ENCODE data around the gene SEC61A2.
"Not testable (repeated sequence)": the region's sequence is repeated elsewhere in the genome, so short reads cannot be mapped to it uniquely, and the experiment has no call there.

The SEC61A2 gene

DNA sequence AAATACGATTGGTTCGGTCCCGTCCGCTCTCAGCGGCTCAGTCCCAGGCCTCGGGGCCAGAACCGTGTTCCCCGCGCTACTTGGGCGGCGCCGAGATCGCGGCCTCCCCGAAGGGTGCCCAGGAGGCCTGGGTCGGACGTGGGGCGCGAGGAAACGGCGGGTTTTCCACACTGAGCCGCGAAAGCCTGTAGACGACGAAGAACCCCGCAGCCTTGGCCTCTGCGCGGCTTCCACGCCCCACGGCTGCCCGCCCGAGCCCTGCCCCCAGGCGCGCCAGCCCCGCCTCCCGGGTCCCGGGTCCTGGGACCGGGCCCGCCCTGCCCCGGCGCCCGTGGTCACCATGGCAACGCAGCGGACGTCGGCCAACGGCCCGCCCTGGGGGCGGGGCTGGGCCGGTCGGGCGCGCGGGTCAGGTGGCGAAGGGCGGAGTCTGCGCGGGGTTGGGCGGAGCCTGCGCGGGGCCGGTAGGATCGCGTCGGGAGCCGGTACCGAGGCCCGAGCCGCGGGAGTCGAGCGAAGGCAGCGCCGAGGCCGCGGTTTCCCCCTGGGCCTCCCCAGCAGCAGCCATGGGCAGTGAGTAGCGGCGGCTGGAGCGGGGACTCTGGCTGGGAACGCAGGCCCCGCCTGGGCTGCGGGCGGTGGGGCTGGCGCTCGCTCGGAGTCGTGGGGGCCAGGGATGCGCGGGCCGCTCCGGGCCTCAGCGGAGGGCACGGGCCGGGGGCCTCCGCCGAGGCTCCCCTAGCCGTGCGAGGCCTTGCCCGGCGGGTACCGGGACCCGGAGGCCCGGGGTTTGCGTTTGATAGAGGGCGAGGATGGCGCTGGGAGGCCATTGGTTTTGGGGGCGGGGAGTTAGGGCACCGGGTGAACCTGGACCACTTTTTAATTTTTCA is at the start of gene SEC61A2:
Gene SEC61A2 (plus strand): TSS at position 456 of the 890 bp plus-strand sequence. CDS start 111 bp downstream, at position 567.
- DNase-seq (ENCODE audit: low read depth in 2 of 2, low spot score in 1 of 2) = peak; percentile 94 to 98

DNA sequence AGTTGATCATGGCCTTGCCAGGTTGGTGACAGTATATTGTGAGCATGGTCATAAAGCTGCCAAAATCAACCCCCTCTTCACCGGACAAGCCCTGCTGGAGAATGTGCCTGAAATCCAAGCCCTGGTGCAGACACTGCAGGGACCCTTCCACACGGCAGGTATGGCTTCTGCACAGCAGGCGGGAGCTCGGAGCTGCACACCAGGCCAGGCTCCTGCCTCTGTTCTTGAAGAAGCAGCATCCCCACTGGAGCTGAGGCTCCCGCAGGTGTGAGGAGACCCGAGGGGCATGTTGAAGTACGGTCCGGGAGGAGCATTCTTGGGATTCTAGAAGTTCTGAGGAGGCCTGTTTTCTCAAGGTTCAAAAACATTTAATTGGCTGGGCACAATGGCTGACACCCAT is 48.0 kb upstream of the SEC61A2 start:
- no peak for DNase-seq (ENCODE audit: low read depth in 2 of 2, low spot score in 1 of 2)

DNA sequence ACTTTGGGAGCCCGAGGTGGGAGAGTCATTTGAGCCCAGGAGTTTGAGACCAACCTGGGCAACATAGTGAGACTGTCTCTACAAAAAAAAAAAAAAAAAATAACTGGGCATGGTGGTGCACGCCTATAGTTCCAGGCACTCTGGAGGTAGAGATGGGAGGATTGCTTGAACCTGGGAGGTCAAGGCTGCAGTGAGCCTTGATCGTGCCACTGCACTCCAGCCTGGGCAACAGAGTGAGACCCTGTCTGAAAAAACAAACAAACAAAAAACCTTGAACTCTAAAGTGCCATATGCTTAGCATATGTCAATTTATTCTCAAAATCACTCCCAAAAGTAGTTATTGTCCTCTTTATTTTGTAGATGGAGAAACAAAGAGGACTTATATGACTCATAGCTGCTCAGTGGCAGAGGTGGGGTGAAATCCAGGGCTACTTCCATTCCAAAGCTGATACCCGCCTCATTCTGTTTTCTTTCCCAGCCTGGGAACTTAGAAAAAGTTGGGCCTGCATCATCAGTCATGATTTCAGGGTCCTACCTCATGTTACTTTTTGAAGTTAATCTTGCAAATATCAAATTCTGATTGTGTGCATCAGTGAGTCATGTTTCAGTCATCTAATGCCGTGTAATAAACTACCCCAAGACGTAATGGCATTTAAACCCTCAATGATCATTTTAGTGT is 47.5 kb upstream of the SEC61A2 start:
- no peak for DNase-seq (ENCODE audit: low read depth in 2 of 2, low spot score in 1 of 2)

DNA sequence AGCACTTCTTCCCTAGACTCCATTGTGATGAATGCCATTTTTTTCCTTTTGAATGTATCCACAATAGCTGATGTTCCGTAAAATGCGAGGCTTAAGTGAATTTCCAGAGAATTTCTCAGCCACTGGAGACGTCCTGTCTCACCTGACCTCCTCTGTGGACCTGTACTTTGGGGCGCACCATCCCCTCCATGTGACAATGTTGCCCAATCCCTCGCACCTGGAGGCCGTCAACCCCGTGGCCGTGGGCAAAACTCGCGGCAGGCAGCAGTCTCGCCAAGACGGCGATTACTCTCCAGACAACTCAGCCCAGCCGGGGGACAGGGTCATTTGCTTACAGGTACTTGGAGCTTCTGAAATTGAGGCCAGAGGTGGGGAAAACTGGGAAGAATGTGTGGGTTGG is 40.6 kb upstream of the SEC61A2 start:
- no peak for DNase-seq (ENCODE audit: low read depth in 2 of 2, low spot score in 1 of 2)

DNA sequence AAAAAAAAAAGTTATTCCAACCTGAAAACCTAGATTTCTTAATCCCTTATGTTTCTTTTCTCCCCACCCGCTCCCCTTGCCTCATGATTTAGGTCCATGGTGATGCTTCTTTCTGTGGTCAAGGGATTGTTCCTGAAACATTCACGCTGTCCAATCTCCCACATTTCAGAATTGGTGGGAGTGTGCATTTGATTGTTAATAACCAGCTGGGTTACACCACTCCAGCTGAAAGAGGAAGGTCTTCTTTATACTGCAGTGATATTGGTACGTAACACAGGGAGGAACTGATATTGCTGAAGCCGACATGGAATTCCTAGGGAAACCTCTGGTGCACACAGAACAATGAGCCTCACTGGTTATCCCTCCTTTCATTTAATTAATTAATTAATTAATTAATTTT is 38.1 kb upstream of the SEC61A2 start:
- no peak for DNase-seq (ENCODE audit: low read depth in 2 of 2, low spot score in 1 of 2)

DNA sequence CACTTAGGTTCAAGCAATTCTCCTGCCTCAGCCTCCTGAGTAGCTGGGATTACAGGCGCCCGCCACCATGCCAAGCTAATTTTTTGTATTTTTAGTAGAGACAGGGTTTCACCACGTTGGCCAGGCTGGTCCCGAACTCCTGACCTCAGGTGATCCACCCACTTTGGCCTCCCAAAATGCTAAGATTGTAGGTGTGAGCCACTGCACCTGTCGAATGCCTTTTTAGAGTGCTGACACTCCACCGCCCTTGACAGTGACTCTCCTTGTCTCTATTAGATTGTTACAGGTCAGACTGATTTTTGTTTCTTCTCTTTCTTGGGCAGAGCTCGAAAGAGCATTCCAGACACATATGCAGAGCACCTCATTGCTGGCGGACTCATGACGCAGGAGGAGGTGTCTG is 32.1 kb upstream of the SEC61A2 start:
- DNase-seq (ENCODE audit: low read depth in 2 of 2, low spot score in 1 of 2) = not testable (repeated sequence)

DNA sequence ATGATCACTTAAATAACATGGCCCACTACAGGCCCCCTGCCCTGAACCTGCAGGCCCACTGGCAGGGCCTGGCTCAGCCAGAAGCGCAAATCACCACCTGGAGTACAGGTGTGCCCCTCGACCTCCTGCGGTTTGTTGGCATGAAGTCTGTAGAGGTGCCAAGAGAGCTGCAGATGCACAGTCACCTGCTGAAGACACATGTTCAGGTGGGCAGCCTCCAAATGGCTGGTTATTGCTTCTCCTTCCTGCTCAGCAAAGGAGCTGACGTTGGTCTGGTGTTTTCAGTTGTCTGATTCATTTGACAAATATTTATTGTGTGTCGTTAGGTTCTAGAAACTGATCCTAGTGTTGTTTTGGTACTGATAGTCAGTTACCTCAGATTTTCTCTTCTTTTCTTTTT is 31.7 kb upstream of the SEC61A2 start:
- no peak for DNase-seq (ENCODE audit: low read depth in 2 of 2, low spot score in 1 of 2)

DNA sequence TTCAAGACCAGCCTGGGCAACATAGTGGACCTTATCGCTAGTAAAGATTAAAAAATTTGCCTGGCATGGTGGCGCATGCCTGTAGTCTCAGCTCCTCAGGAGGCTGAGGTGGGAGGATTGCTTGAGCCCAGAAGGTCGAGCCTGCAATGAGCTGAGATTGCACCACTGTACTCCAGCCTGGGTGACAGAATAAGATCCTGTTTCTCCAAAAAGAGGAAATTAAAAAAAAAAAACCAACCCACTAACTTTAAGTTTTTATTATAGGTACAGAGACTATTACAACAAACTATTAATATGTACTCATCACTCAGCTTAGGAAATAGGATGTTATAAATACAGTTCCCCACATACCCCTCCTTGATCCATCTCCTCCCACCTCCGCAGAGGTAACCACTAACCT is 30.5 kb upstream of the SEC61A2 start:
- no peak for DNase-seq (ENCODE audit: low read depth in 2 of 2, low spot score in 1 of 2)

DNA sequence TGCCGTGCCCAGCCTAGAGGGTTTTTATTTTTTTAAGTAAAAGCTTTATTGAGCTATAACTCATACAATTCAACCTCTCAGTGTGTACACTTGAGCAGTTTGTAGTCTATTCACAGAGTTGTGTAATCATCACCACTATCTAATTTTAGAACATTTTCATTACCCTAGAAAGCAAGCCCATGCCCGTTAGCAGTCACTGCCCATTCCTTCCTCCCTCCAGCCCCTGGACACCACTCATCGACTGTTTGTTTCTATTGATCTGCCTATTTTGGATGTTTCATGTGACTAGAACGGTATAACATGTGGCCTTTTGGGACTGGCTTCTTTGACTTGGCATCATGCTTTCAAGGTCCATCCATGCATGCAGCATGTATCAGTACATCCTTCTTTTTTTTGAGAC is 25.7 kb upstream of the SEC61A2 start:
- no peak for DNase-seq (ENCODE audit: low read depth in 2 of 2, low spot score in 1 of 2)

DNA sequence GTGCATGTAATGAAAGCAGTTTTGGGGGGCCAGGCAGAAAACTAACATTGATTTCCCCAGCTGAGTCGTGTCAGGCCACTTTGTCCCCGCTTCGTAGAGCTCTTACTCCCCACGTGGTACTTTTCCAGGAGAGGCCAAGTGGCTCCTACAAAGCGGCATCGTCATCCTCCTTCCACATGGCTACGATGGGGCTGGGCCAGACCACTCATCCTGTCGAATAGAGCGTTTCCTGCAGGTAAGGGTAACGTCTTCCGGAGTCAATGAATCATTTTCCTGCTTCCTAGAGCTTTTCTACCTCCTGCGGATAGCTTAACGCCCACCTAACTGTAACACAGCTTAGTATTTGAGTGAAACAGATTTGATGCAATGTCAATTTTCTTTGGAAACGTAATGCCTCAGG is 21.7 kb upstream of the SEC61A2 start:
- no peak for DNase-seq (ENCODE audit: low read depth in 2 of 2, low spot score in 1 of 2)

DNA sequence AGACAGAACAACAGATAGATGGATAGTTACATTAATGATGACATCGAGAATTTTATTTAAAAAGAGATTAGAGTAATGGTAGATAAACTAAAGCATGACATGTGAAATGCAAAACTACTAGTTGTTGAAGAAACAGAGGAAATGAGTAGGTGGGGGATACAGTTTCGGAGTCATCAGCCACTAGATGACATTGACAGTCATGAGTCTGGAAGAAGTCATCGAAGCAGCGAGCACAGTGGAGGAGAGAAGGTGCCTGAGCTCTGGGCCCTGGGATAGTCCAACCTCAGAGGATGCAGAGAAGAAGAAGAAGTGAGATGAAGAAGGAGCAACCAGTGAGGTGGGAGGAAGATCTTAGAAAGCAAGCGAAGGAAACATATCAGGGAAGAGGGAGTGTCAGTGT is 20.2 kb upstream of the SEC61A2 start:
- no peak for DNase-seq (ENCODE audit: low read depth in 2 of 2, low spot score in 1 of 2)

DNA sequence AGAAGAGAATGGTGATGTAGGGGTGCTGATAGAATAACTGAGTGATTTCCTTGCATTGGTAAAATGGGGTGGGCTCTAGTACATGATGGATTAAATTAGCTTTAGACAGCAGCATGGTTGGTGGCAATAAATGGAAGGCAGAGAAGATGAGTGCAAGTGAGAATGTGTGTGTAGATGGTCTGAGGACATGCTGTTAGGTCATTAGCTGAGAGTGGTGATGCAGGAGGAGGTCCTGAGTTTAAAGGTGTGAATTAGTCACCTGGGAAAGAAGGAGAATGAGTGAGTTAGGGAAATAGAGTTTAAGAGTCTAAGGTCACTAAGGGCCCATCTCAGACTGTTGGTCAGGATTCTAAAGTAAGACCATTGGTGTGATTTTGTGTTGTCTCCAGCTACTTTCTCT is 17.9 kb upstream of the SEC61A2 start:
- no peak for DNase-seq (ENCODE audit: low read depth in 2 of 2, low spot score in 1 of 2)

DNA sequence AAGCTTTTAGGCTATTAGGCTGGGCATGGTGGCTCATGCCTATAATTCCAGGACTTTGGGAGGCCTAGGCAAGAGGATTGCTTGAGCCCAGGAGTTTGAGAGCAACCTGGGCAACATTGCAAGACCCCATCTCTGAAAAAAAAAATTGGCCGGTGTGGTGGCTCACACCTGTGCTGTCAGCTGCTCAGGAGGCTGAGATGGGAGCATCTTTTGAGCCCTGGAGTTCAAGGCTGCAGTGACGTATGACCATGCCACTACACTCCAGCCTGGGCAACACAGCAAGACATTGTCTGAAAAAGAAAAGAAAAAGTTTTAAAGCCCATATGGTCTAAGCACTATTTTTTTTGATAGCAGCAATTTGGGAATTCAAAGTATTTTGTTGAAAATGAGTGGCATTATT is 15.8 kb upstream of the SEC61A2 start:
- DNase-seq (ENCODE audit: low read depth in 2 of 2, low spot score in 1 of 2) = no peak

DNA sequence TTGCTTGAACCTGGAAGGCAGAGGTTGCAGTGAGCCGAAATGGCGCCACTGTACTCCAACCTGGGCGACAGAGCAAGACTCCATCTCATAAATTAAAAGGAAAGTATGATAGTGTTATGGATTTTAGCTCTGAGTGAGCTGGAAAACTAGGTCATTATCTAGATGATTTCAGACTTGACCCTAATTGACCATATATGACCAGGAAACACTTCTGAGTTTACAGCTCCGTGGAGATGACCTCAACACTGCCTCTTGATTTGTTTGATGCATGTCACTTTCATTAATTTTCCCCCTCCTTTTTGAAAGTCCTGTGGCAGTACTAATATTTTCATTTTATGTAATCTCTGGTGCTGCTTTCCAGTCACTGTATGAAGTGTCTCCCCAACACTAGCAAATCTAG is 7.8 kb upstream of the SEC61A2 start:
- no peak for DNase-seq (ENCODE audit: low read depth in 2 of 2, low spot score in 1 of 2)

DNA sequence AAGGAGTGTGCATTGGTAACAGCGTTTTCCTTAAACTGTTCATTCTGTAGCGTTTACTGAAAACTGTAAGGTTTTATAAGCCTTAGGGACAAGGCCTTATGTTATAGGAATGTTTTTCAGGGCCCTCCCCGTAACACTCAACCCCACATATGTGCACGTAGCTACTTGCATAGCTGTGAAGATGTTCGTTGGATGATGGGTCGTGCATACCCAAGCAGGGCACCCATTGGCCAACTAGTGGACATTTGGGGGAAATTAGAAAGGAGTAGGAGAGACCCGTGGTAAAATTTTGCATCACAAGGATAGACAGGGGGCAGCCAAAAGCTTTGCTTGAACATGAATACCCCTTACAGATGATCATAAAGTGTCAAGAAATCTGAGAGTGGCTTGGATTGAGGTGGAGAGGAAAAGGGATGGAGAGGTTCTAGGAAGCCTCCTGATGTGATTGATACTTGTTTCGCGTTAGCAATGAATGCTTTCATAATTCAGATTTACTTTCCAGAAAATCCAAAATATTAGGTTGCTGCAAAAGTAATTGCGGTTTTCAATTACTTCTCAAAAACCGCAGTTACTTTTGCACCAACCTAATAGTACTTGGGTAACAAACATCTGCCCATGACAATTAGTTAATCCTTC is 878 bp downstream of the SEC61A2 start:
- no peak for DNase-seq (ENCODE audit: low read depth in 2 of 2, low spot score in 1 of 2)

DNA sequence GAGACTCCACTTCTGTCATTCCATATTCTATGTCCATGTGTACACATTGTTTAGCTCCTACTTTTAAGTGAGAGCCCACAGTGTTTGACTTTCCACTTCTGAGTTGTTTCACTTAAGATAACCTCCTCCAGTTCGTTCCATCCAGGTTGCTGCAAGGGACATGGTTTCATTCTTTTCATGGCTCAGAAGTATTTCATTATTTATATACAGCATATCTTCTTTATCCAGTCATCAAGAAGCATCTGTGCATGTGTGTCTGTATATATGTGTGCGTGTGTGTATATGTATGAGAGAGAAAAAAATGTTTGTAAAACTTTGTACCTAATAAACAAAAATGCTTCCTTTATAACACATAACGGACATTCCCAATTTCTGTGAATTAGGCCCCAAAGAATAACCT is 6.2 kb downstream of the SEC61A2 start:
- no peak for DNase-seq (ENCODE audit: low read depth in 2 of 2, low spot score in 1 of 2)

DNA sequence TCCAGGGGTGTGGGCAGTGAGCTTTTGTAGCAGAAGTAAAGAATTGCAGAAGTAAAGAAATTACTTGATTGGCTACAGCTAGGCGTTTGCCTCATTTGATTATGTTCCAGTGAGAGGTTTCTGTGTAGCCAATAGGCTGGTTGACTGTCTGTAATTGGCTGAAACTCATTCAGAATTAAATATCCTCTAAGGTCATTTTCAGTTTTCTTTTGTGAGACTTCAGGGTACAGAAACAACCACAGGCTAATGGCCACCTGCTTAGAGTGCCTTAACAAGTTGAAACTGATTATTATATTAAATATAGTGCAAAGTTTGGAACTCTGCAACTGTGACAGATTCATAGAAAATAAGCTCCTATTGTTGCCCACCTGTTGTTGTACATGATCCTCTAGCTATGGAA is 10.6 kb downstream of the SEC61A2 start:
- DNase-seq (ENCODE audit: low read depth in 2 of 2, low spot score in 1 of 2) = no peak

DNA sequence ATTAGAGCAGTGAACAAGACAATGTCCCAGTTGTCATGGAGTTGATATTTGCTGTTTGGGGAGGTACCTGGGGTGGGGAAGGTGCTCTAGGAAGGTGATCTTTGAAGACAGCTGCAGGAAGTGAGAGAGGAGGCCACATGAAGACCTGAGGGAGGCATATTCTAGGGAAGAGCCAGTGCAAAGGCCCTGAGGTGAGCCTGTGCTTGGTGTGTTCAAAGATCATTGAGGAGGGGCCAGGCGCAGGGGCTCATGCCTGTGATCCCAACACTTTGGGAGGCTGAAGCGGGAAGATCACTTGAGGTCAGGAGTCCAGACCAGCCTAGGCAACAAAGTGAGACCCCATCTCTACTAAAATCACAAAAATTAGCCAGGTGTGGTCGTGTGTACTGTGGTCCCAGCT is 15.1 kb downstream of the SEC61A2 start:
- DNase-seq (ENCODE audit: low read depth in 2 of 2, low spot score in 1 of 2) = no peak

DNA sequence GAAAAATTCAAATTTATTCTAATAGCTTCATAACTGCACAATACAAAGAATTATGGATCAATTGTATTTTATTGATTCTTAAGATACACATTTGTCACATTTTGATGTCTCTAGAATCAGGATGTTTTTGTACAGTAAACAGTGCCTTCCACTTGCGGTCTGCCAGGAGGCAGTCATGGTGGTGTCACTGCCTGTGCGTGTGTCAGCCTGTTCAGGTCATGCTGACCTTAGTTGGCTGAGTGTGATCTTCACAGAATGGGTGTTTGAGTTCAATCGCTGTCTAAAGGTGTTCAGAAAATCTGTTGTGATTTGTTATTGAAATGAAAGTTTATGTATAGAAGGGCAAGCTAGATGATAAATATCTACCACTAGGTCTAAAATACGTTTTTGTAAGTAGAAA is 20.7 kb downstream of the SEC61A2 start:
- DNase-seq (ENCODE audit: low read depth in 2 of 2, low spot score in 1 of 2) = no peak

DNA sequence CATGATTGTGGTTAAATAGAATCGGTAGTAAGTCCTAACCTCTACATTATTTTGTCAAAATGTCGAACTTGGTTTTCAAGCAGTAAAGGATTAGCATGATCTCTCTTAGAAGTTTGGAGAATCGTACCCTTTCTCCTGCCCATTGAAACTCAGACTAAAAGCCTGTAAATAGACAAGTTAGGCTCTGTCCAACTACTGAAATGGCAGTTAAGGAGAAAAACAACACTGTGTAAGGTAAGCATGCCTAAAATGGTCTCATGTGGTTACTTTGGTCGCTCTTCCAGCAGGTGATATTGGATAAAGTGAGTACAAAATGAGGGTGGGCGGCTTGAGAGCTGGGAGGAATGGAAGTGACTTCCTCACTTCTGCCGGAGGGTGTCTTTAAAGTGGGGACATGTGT is 25.0 kb downstream of the SEC61A2 start:
- no peak for DNase-seq (ENCODE audit: low read depth in 2 of 2, low spot score in 1 of 2)

DNA sequence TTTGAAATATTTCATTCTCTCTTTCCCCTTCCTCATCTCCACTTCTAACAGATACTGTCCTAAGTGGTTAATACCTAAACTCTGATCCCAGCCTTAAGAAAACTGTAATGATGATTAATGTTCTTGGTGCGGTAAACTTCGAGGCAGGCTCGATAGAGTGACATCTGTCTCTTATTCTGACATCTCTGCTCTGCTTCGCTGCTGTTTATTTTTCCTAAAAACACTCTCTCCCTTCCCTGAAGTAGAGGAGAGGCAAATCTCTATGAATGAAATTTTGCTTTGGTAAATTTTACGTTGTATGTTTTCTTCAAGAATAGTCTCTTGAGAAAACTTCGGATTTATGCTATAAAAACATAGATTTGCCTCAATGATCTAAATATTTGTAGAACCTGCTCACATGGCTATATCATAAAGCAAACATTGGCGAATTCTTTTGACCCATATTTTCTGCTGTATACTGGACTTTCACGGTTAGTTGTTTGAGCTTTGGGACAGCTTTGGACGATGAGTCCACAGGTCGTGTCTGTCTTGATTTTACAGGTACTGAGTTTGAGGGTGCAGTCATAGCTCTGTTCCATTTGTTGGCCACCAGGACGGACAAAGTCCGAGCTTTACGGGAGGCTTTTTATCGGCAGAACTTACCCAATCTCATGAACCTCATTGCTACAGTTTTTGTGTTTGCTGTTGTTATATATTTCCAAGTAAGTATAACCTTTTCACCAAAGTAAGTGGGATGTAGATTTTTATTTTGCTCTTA is 27.1 kb downstream of the SEC61A2 start:
- DNase-seq (ENCODE audit: low read depth in 2 of 2, low spot score in 1 of 2) = no peak
